WTC11 (cell line): ENCODE results near the gene FAM107B. TPM values are rescaled to one million over a fixed set of nuclear protein-coding genes. Genes with fewer than 3 reads are reported as not detected.
"Not testable (repeated sequence)": the region's sequence is repeated elsewhere in the genome, so short reads cannot be mapped to it uniquely, and the experiment has no call there.

Source experiments
- ATAC-seq: fragments of 200-7000 bp; cut with Tn5 transposase; 2 replicates; pipeline ENCODE4 v1.10.0; 2021; ENCODE audit warnings: mild to moderate bottlenecking, moderate library complexity
- CTCF ChIA-PET: fragments of 300-600 bp; sonication (Branson Sonifier 250); formaldehyde crosslinking; loops from one replicate; lab custom pipeline; 2021; ENCODE audit warnings: antibody characterized with exemption; lab: Charles Lee
- POLR2A ChIA-PET: fragments of 350-600 bp; sonication (Branson Sonifier 250); formaldehyde crosslinking; loops from one replicate; lab custom pipeline; 2021; ENCODE audit warnings: antibody characterized with exemption; lab: Charles Lee
- DNase-seq: peaks from one replicate; pipeline ENCODE4 v3.0.0; 2021; ENCODE audit warnings: low spot score
- H3K27ac Mint-ChIP-seq: 2 replicates; pipeline ENCODE4 v1.8.0; 2021; ENCODE audit warnings: mixed read lengths
- H3K27me3 Mint-ChIP-seq: 2 replicates; pipeline ENCODE4 v1.8.0; 2021; ENCODE audit warnings: low read depth, mild to moderate bottlenecking, moderate library complexity, mixed read lengths
- H3K36me3 Mint-ChIP-seq: 2 replicates; pipeline ENCODE4 v1.8.0; 2021; ENCODE audit warnings: mixed read lengths
- H3K4me1 Mint-ChIP-seq: 2 replicates; pipeline ENCODE4 v1.8.0; 2022; ENCODE audit warnings: mixed read lengths
- H3K4me3 Mint-ChIP-seq: 2 replicates; pipeline ENCODE4 v1.8.0; 2021; ENCODE audit warnings: mild to moderate bottlenecking, moderate library complexity, mixed read lengths
- H3K9me3 Mint-ChIP-seq: 2 replicates; pipeline ENCODE4 v1.8.0; 2021; ENCODE audit warnings: mixed read lengths
- CREB1 ChIP-seq: sonication (generic); formaldehyde crosslinking; IDR thresholded peaks from 2 replicates; pipeline ENCODE4 v1.8.0; 2023; ENCODE audit warnings: mild to moderate bottlenecking, missing genetic modification reagents
- EMX1 ChIP-seq: fragments of 250-450 bp; sonication (Bioruptor Pico); IDR thresholded peaks from 2 replicates; pipeline ENCODE4 v1.8.0; 2021; ENCODE audit warnings: mild to moderate bottlenecking
- FOXJ3 ChIP-seq: sonication (generic); formaldehyde crosslinking; IDR thresholded peaks from 2 replicates; pipeline ENCODE4 v1.9.0; 2021; ENCODE audit warnings: missing genetic modification reagents, mild to moderate bottlenecking, borderline replicate concordance
- GRHL2 ChIP-seq: fragments of 250-450 bp; sonication (Bioruptor Pico); IDR thresholded peaks from 2 replicates; pipeline ENCODE4 v1.8.0; 2022; ENCODE audit warnings: mild to moderate bottlenecking, moderate library complexity; ENCODE audit not compliant: insufficient replicate concordance, severe bottlenecking
- HMGA2 ChIP-seq: fragments of 250-450 bp; sonication (Bioruptor Pico); IDR thresholded peaks from 2 replicates; pipeline ENCODE4 v1.4.0; 2021; ENCODE audit warnings: mild to moderate bottlenecking, moderate library complexity
- JAZF1 ChIP-seq: fragments of 250-450 bp; sonication (Bioruptor Pico); IDR thresholded peaks from 2 replicates; pipeline ENCODE4 v1.9.0; 2021; ENCODE audit warnings: moderate library complexity, mild to moderate bottlenecking, inconsistent platforms
- JUN ChIP-seq: sonication (generic); formaldehyde crosslinking; IDR thresholded peaks from 2 replicates; pipeline ENCODE4 v1.8.0; 2023; ENCODE audit warnings: mild to moderate bottlenecking, missing genetic modification reagents
- KAT7 ChIP-seq: sonication (generic); formaldehyde crosslinking; IDR thresholded peaks from 2 replicates; pipeline ENCODE4 v1.8.1; 2023; ENCODE audit warnings: missing genetic modification reagents, mild to moderate bottlenecking, borderline replicate concordance
- NFATC4 ChIP-seq: fragments of 250-450 bp; sonication (Bioruptor Pico); IDR thresholded peaks from 2 replicates; pipeline ENCODE4 v1.9.0; 2021; ENCODE audit warnings: mild to moderate bottlenecking
- RELA ChIP-seq: sonication (generic); formaldehyde crosslinking; IDR thresholded peaks from 2 replicates; pipeline ENCODE4 v1.8.1; 2022; ENCODE audit warnings: missing genetic modification reagents, mild to moderate bottlenecking, borderline replicate concordance
- ZNF219 ChIP-seq: sonication (generic); formaldehyde crosslinking; IDR thresholded peaks from 2 replicates; pipeline ENCODE4 v1.8.0; 2023; ENCODE audit warnings: missing genetic modification reagents, mild to moderate bottlenecking, borderline replicate concordance
- ZNF317 ChIP-seq: sonication (generic); formaldehyde crosslinking; IDR thresholded peaks from 2 replicates; pipeline ENCODE4 v1.8.1; 2023; ENCODE audit warnings: low read depth, mild to moderate bottlenecking, moderate library complexity, missing genetic modification reagents, borderline replicate concordance
- ZNF416 ChIP-seq: fragments of 250-450 bp; sonication (Bioruptor Pico); IDR thresholded peaks from 2 replicates; pipeline ENCODE4 v1.9.0; 2021; ENCODE audit warnings: mild to moderate bottlenecking, inconsistent platforms
- total RNA-seq: library from RNA; stranded (reverse); gene quantifications from 3 replicates; pipeline ENCODE4 v1.2.3, GENCODE V29; 2021
- TF ChIP-seq, protein P1 (sequence below): sonication (generic); formaldehyde crosslinking; IDR thresholded peaks from 2 replicates; pipeline ENCODE4 v1.8.1; 2023; ENCODE audit warnings: mild to moderate bottlenecking, missing genetic modification reagents
- TF ChIP-seq, protein P2 (sequence below): fragments of 250-450 bp; sonication (Bioruptor Pico); IDR thresholded peaks from 2 replicates; pipeline ENCODE4 v2.1.2; 2022; ENCODE audit warnings: mild to moderate bottlenecking, moderate library complexity
- TF ChIP-seq, protein P3 (sequence below): fragments of 250-450 bp; sonication (Bioruptor Pico); IDR thresholded peaks from 2 replicates; pipeline ENCODE4 v1.8.0; 2021; ENCODE audit warnings: mild to moderate bottlenecking
- TF ChIP-seq, protein P4 (sequence below): sonication (generic); formaldehyde crosslinking; IDR thresholded peaks from 2 replicates; pipeline ENCODE4 v1.8.1; 2023; ENCODE audit warnings: mild to moderate bottlenecking, missing genetic modification reagents, borderline replicate concordance
- TF ChIP-seq, protein P5 (sequence below): sonication (generic); formaldehyde crosslinking; IDR thresholded peaks from 2 replicates; pipeline ENCODE4 v1.8.1; 2023; ENCODE audit warnings: mild to moderate bottlenecking, missing genetic modification reagents, moderate library complexity
- TF ChIP-seq, protein P6 (sequence below): sonication (generic); formaldehyde crosslinking; IDR thresholded peaks from 2 replicates; pipeline ENCODE4 v1.8.1; 2022; ENCODE audit warnings: mild to moderate bottlenecking, missing genetic modification reagents, moderate library complexity, borderline replicate concordance
- TF ChIP-seq, protein P7 (sequence below): sonication (generic); formaldehyde crosslinking; conservative IDR thresholded peaks from 2 replicates; pipeline ENCODE4 v1.8.1; 2022; ENCODE audit warnings: mild to moderate bottlenecking, missing genetic modification reagents

The FAM107B gene
- total RNA-seq, 1 experiment from 2014 or later, result 22.4 TPM

DNA sequence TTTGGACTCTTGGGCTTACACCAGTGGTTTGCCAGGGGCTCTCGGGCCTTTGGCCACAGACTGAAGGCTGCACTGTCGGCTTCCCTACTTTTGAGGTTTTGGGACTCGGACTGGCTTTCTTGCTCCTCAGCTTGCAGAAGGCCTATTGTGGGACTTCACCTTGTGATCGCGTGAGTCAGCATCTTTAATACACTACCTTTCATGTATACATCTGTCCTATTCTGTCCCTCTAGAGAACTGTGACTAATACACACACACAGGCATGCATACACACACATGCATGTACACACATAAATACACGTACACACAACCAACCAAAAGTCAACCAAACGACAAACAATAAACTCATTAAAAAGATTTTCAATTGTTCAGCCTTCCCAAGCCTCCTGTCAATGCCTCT is 86.5 kb downstream of the FAM107B start:
- H3K4me3 Mint-ChIP-seq, H3K27ac Mint-ChIP-seq, H3K9me3 Mint-ChIP-seq, ATAC-seq, H3K27me3 Mint-ChIP-seq, H3K4me1 Mint-ChIP-seq, CTCF ChIA-PET, POLR2A ChIA-PET, H3K36me3 Mint-ChIP-seq, DNase-seq: not testable (repeated sequence)

DNA sequence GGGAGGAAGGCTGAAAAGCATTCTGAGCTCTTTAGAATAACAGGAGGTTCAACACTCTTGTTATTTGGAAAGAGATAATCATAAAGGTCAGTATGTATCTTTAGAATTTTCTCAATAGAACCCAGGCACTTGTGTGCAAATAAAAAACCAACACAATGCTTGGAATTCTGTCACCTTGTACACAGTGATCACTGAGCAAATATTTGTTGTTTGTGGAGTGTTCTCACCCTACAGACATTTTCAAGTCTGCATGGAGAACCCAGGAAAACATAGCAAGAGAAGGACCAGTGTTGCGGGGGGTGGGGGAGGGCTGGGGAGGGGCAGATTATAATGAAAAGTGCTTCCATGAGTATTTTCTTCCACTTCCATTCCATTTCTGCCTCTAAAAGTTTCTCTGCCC is 87.4 kb downstream of the FAM107B start:
- CTCF ChIA-PET, result no interaction called here
- H3K36me3 Mint-ChIP-seq, result no peaks in the 10 kb centered on the region
- POLR2A ChIA-PET, result no interaction called here
- H3K27me3 Mint-ChIP-seq, result no peaks in the 10 kb centered on the region
- H3K9me3 Mint-ChIP-seq, result no peaks in the 10 kb centered on the region
- DNase-seq, result no peak
- no peaks in the 10 kb centered on the region for H3K4me1 Mint-ChIP-seq
- H3K27ac Mint-ChIP-seq, result no peak overlapping the region
- no peak overlapping the region for H3K4me3 Mint-ChIP-seq
- TF ChIP-seq, protein P1, sequence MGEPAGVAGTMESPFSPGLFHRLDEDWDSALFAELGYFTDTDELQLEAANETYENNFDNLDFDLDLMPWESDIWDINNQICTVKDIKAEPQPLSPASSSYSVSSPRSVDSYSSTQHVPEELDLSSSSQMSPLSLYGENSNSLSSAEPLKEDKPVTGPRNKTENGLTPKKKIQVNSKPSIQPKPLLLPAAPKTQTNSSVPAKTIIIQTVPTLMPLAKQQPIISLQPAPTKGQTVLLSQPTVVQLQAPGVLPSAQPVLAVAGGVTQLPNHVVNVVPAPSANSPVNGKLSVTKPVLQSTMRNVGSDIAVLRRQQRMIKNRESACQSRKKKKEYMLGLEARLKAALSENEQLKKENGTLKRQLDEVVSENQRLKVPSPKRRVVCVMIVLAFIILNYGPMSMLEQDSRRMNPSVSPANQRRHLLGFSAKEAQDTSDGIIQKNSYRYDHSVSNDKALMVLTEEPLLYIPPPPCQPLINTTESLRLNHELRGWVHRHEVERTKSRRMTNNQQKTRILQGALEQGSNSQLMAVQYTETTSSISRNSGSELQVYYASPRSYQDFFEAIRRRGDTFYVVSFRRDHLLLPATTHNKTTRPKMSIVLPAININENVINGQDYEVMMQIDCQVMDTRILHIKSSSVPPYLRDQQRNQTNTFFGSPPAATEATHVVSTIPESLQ (CRISPR knock-in tag), result no peak
- TF ChIP-seq ZNF219 (CRISPR knock-in tag), result no peak
- TF ChIP-seq FOXJ3 (CRISPR knock-in tag), result no peak
- TF ChIP-seq GRHL2, result no peak
- TF ChIP-seq RELA (CRISPR knock-in tag), result no peak
- TF ChIP-seq, protein P2, sequence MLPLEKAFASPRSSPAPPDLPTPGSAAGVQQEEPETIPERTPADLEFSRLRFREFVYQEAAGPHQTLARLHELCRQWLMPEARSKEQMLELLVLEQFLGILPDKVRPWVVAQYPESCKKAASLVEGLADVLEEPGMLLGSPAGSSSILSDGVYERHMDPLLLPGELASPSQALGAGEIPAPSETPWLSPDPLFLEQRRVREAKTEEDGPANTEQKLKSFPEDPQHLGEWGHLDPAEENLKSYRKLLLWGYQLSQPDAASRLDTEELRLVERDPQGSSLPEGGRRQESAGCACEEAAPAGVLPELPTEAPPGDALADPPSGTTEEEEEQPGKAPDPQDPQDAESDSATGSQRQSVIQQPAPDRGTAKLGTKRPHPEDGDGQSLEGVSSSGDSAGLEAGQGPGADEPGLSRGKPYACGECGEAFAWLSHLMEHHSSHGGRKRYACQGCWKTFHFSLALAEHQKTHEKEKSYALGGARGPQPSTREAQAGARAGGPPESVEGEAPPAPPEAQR, result no peak
- TF ChIP-seq, protein P3, sequence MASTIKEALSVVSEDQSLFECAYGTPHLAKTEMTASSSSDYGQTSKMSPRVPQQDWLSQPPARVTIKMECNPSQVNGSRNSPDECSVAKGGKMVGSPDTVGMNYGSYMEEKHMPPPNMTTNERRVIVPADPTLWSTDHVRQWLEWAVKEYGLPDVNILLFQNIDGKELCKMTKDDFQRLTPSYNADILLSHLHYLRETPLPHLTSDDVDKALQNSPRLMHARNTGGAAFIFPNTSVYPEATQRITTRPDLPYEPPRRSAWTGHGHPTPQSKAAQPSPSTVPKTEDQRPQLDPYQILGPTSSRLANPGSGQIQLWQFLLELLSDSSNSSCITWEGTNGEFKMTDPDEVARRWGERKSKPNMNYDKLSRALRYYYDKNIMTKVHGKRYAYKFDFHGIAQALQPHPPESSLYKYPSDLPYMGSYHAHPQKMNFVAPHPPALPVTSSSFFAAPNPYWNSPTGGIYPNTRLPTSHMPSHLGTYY, result no peak
- TF ChIP-seq, protein P4, sequence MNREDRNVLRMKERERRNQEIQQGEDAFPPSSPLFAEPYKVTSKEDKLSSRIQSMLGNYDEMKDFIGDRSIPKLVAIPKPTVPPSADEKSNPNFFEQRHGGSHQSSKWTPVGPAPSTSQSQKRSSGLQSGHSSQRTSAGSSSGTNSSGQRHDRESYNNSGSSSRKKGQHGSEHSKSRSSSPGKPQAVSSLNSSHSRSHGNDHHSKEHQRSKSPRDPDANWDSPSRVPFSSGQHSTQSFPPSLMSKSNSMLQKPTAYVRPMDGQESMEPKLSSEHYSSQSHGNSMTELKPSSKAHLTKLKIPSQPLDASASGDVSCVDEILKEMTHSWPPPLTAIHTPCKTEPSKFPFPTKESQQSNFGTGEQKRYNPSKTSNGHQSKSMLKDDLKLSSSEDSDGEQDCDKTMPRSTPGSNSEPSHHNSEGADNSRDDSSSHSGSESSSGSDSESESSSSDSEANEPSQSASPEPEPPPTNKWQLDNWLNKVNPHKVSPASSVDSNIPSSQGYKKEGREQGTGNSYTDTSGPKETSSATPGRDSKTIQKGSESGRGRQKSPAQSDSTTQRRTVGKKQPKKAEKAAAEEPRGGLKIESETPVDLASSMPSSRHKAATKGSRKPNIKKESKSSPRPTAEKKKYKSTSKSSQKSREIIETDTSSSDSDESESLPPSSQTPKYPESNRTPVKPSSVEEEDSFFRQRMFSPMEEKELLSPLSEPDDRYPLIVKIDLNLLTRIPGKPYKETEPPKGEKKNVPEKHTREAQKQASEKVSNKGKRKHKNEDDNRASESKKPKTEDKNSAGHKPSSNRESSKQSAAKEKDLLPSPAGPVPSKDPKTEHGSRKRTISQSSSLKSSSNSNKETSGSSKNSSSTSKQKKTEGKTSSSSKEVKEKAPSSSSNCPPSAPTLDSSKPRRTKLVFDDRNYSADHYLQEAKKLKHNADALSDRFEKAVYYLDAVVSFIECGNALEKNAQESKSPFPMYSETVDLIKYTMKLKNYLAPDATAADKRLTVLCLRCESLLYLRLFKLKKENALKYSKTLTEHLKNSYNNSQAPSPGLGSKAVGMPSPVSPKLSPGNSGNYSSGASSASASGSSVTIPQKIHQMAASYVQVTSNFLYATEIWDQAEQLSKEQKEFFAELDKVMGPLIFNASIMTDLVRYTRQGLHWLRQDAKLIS (CRISPR knock-in tag), result no peak
- TF ChIP-seq HMGA2 (CRISPR knock-in tag), result no peak
- no peak for ATAC-seq

DNA sequence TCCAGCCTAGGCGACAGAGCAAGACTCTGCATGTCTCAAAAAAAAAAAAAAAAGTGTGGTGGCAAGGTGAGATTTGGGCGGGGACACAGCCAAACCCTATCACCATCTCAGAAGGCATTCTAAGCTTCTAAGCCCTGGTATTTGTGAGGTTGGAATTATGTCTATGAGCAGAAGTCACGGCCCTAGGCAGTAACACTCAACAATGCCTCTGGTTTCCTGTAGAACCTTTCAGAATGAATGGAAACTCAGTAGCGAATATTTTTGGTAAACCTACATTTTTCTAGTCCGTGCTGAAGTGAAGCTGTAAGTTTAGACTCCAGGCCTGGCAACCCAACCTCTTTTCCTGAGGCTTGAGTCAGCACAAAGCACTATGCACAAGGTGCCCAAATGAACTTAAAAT is 88.3 kb downstream of the FAM107B start:
- POLR2A ChIA-PET, result no interaction called here
- CTCF ChIA-PET, result no interaction called here
- Mint-ChIP-seq H3K27ac (no peak overlapping the region), H3K36me3 (no peaks in the 10 kb centered on the region), H3K9me3 (no peaks in the 10 kb centered on the region), H3K4me3 (no peak overlapping the region), H3K27me3 (no peaks in the 10 kb centered on the region), H3K4me1 (no peaks in the 10 kb centered on the region)
- DNase-seq (no peak), ATAC-seq (no peak)
- no peak for TF ChIP-seq ZNF317 (CRISPR knock-in tag)
- TF ChIP-seq JUN (CRISPR knock-in tag), result no peak
- no peak for TF ChIP-seq EMX1 (CRISPR knock-in tag)
- TF ChIP-seq, protein P5, sequence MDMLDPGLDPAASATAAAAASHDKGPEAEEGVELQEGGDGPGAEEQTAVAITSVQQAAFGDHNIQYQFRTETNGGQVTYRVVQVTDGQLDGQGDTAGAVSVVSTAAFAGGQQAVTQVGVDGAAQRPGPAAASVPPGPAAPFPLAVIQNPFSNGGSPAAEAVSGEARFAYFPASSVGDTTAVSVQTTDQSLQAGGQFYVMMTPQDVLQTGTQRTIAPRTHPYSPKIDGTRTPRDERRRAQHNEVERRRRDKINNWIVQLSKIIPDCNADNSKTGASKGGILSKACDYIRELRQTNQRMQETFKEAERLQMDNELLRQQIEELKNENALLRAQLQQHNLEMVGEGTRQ, result no peak
- TF ChIP-seq KAT7 (CRISPR knock-in tag), result no peak
- no peak for TF ChIP-seq ZNF416 (CRISPR knock-in tag)
- TF ChIP-seq HMGA2 (CRISPR knock-in tag), result no peak
- TF ChIP-seq NFATC4 (CRISPR knock-in tag), result no peak
- no peak for TF ChIP-seq JAZF1 (CRISPR knock-in tag)
- TF ChIP-seq, protein P6, sequence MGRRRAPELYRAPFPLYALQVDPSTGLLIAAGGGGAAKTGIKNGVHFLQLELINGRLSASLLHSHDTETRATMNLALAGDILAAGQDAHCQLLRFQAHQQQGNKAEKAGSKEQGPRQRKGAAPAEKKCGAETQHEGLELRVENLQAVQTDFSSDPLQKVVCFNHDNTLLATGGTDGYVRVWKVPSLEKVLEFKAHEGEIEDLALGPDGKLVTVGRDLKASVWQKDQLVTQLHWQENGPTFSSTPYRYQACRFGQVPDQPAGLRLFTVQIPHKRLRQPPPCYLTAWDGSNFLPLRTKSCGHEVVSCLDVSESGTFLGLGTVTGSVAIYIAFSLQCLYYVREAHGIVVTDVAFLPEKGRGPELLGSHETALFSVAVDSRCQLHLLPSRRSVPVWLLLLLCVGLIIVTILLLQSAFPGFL, result no peak
- TF ChIP-seq CREB1, result no peak
- TF ChIP-seq, protein P7, sequence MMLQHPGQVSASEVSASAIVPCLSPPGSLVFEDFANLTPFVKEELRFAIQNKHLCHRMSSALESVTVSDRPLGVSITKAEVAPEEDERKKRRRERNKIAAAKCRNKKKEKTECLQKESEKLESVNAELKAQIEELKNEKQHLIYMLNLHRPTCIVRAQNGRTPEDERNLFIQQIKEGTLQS (CRISPR knock-in tag), result no peak
